Transverse colon (tissue), 4 donors: ENCODE data around the gene SRRT. TPM values are rescaled to one million over a fixed set of nuclear protein-coding genes. Genes with fewer than 3 reads are reported as not detected.
A peak's percentile ranks its signal among the peaks of the same experiment; 100 is the strongest.

Source experiments
- DNase-seq: peaks from one replicate; pipeline ENCODE4 v3.0.0-alpha.2; 2019
- H3K27ac ChIP-seq, 4 donors: fragments of 200-600 bp; sonication (generic); 2 replicates each; pipeline ENCODE4 v1.5.1; 2016 to 2018; ENCODE audit warnings: inconsistent platforms in 4 of 4
- H3K27me3 ChIP-seq: fragments of 200-600 bp; sonication (generic); 2 replicates; pipeline ENCODE4 v1.5.1; 2017; ENCODE audit warnings: inconsistent platforms
- H3K36me3 ChIP-seq, 4 donors: fragments of 200-600 bp; sonication (generic); 2 replicates each; pipeline ENCODE4 v1.5.1; 2017 to 2019; ENCODE audit warnings: inconsistent platforms in 4 of 4
- H3K4me1 ChIP-seq, 4 donors: fragments of 200-600 bp; sonication (generic); 2 replicates each; pipeline ENCODE4 v1.5.1; 2017 to 2020; ENCODE audit warnings: inconsistent platforms in 4 of 4
- H3K4me3 ChIP-seq, 4 donors: fragments of 200-600 bp; sonication (generic); 1 replicate in 1 of 4; 2 replicates in 3 of 4; pipeline versions ENCODE4 v1.5.1 to v1.6.1; 2017 to 2019; ENCODE audit warnings: inconsistent platforms in 4 of 4
- H3K9me3 ChIP-seq, 2 donors: fragments of 200-600 bp; sonication (generic); 2 replicates each; pipeline ENCODE4 v1.5.1; 2017 to 2019; ENCODE audit warnings: inconsistent platforms in 2 of 2
- EP300 ChIP-seq: sonication (generic); formaldehyde crosslinking; IDR thresholded peaks from one replicate; pipeline ENCODE4 v1.6.1; 2017; ENCODE audit warnings: antibody characterized with exemption, low read depth
- POLR2A ChIP-seq: fragments of 450-650 bp; IDR thresholded peaks from one replicate; pipeline ENCODE4 v1.6.1; 2016; ENCODE audit warnings: antibody characterized with exemption, mild to moderate bottlenecking, moderate library complexity
- POLR2AphosphoS5 ChIP-seq, 3 donors: sonication (generic); formaldehyde crosslinking; IDR thresholded peaks; one replicate each; pipeline ENCODE4 v1.6.1; 2016; ENCODE audit warnings: antibody characterized with exemption in 3 of 3
- WGBS, 2 donors: methylation state at CpG; one replicate each; pipeline ENCODE4 v1.1.5; 2018; ENCODE audit warnings: low coverage in 1 of 2; 5-methylcytosine and 5-hydroxymethylcytosine counted together
- in situ Hi-C, 4 donors: fragments of 200-750 bp; cut with MboI; loops; one replicate each; pipeline versions ENCODE4 v1.15.0 to v1.15.1; 2017; ENCODE audit warnings: low sequenced_read_pairs in 3 of 4, low pct_ligation_motif_present in 1 of 4, low pct_unique_long_range_greater_than_20kb in 1 of 4
- intact Hi-C: fragments of 100-400 bp; cut with DNase I; formaldehyde crosslinking; loops from one replicate; pipeline ENCODE4 v1.15.1; 2023; ENCODE audit warnings: low total_unique reads
- total RNA-seq, 4 donors: library from RNA; depleted of rRNA; stranded (reverse); fragments of >200 nt; gene quantifications; one replicate each; pipeline ENCODE4 v1.1.0, GENCODE V29; 2016
- TF ChIP-seq, protein P1 (sequence below), 5 experiments: fragments of 200-600 bp in 3 of 5; fragments of 450-650 bp in 2 of 5; sonication (generic) in 3 of 5; IDR thresholded peaks; 1 replicate in 2 of 5; 2 replicates in 3 of 5; pipeline ENCODE4 v1.5.1; 2016 to 2017; ENCODE audit warnings: antibody characterized with exemption in 5 of 5, inconsistent platforms in 3 of 5, mild to moderate bottlenecking in 2 of 5, moderate library complexity in 1 of 5

The SRRT gene
- total RNA-seq, 4 donors from 2014 or later: 64.6 to 217 (median 103) TPM

DNA sequence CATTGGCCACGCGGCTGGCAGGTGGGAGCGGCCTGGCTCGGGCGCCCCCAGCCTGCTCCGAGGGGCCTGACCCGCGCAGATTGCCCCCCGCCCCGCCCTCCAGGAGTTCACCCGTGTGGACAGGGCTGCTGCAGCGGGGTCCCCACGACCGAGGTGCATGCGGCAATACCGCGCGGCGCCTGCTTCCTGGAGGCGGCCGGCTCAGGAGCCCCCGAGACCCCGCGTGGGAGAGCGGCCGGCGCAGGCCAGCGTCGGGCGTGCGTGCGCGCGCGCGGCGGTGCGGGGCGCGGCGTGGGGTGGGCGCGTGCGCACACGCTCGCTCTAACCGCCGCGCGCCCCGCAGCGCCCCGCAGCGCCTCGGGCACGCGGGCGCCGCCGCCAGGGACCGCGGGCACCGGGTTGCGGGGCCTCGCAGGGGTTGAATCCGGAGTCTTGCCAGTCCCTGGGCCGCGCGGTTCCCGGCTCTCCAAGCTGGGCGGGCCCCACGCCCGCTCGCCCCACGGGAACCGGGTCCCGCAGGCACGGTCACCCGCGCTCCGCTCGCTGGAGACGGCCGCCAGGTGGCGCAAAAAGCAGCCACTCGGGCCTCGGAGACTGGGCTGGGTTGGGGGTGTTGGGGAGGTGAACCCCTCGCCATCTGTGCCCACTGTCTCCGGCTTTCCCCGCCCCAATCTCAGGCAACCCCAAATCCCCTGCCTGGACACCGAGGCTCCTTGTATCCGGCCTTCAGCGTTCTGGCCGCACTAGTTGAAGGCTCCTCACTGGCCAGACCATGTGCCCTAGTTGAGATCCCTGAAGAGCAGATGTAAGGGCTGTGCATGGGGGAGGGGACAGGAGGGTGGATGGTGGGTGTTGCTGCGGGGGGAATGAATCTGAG is 22.1 kb downstream of the SRRT start:
- in situ Hi-C loops (loop anchor here in 2 of 4 donors (5.0 to 10.0 kb wide), 2 partner anchors 160 to 248 kb away; no protein-coding TSS in a partner anchor), intact Hi-C loops (loop anchor here (1.0 kb wide), 1 partner anchor 162 kb away; no protein-coding TSS in a partner anchor)

DNA sequence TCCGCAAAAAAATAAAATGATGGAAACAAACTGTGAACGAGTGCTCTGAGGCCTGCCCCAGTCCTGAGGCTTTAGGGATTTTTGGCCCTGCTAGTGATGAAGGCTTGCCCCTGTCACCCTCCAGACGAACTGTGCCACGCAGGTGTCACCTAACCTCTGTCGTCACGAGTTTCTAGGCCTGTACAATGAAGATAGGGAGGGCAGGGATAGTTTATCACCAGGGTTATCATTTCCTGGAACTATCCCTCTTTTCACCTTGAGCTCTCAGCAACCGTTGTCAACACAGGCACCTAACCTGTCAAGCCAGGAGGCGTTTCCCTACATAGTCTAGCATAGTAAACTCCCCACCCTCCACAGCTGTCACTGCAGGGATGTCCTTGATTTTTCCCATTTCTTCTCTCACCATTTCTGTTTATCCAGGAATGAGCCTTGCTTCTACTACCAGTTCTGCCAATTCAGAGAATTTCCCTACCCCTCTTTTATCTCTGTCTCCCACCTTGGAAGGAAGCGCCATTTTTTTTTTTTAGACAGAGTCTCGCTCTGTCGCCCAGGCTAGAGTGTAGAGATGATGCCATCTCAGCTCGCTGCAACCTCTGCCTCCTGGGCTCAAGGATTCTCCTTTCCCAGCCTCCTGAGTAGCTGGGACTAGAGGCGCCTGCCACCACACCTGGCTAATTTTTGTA is 23.0 kb downstream of the SRRT start:
- Histone ChIP-seq H3K36me3 (no peaks in the 10 kb centered on the region), H3K4me1 (peaks cover 20 to 51% (median 33%) of the 10 kb centered on the region in 4 donors), H3K9me3 (no peaks in the 10 kb centered on the region), H3K4me3 (peak overlapping the region in 1 of 4 donors; percentile 63), H3K27me3 (peaks cover 54% of the 10 kb centered on the region), H3K27ac (peak overlapping the region; percentile 53 to 78 (median 68))
- peak; percentile 70 for DNase-seq
- 58 to 60% methylated on average over 4 to 13 of the region's 13 CpGs for WGBS, 2 donors
- in situ Hi-C loops (loop anchor here in 2 of 4 donors (5.0 to 10.0 kb wide), 2 partner anchors 159 to 247 kb away; no protein-coding TSS in a partner anchor), intact Hi-C loops (loop anchor here (1.0 kb wide), 1 partner anchor 161 kb away; no protein-coding TSS in a partner anchor)
- TF ChIP-seq POLR2A (no peak), EP300 (peak; percentile 78), POLR2AphosphoS5 (IDR thresholded peaks at IDR 0.05) (peak; percentile 28 to 62 (median 50))

More for the DNA sequence above, 22.1 kb downstream of the SRRT start:
- peak overlapping the region in 2 of 4 donors; percentile 30 to 63 for H3K4me3 ChIP-seq
- H3K9me3 ChIP-seq: no peaks in the 10 kb centered on the region
- peak; percentile 76 for DNase-seq
- H3K36me3 ChIP-seq: no peaks in the 10 kb centered on the region
- H3K27me3 ChIP-seq: peaks cover 54% of the 10 kb centered on the region
- peak overlapping the region; percentile 53 to 78 (median 68) for H3K27ac ChIP-seq
- H3K4me1 ChIP-seq: peaks cover 20 to 42% (median 30%) of the 10 kb centered on the region in 4 donors
- WGBS, 2 donors: 5% methylated on average over 16 of the region's 95 CpGs; no CpG with 5 or more reads in 1 of the 2 donors
- no peak for TF ChIP-seq POLR2AphosphoS5 (IDR thresholded peaks at IDR 0.05)
- TF ChIP-seq, protein P1, sequence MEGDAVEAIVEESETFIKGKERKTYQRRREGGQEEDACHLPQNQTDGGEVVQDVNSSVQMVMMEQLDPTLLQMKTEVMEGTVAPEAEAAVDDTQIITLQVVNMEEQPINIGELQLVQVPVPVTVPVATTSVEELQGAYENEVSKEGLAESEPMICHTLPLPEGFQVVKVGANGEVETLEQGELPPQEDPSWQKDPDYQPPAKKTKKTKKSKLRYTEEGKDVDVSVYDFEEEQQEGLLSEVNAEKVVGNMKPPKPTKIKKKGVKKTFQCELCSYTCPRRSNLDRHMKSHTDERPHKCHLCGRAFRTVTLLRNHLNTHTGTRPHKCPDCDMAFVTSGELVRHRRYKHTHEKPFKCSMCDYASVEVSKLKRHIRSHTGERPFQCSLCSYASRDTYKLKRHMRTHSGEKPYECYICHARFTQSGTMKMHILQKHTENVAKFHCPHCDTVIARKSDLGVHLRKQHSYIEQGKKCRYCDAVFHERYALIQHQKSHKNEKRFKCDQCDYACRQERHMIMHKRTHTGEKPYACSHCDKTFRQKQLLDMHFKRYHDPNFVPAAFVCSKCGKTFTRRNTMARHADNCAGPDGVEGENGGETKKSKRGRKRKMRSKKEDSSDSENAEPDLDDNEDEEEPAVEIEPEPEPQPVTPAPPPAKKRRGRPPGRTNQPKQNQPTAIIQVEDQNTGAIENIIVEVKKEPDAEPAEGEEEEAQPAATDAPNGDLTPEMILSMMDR (IDR thresholded peaks at IDR 0.05): peak; percentile 76 to 93 (median 85)

DNA sequence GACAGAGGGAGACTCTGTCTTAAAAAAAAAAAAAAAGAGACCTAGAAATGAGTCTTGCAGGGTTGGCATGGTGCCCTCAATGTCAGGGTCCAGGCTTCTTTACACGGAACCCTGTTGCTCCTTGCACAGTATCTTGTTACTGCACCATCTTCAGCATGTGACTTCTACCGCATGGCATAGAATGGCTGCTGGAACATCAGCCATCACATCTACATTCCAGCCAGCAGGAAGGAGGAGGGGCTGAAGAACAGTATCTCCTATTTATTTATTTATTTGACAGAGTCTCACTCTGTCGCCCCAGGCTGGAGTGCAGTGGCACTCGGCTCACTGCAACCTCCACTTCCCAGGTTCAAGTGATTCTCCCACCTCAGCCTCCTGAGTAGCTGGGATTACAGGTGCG is 24.5 kb downstream of the SRRT start:
- intact Hi-C loops: no loop called here
- Histone ChIP-seq H3K27me3 (peaks cover 48% of the 10 kb centered on the region), H3K4me1 (peaks cover 20 to 44% (median 32%) of the 10 kb centered on the region in 4 donors), H3K9me3 (no peaks in the 10 kb centered on the region), H3K4me3 (no peak overlapping the region), H3K36me3 (no peaks in the 10 kb centered on the region), H3K27ac (no peak overlapping the region)
- TF ChIP-seq POLR2A (no peak), EP300 (no peak), POLR2AphosphoS5 (IDR thresholded peaks at IDR 0.05) (no peak)
- TF ChIP-seq, protein P1 (IDR thresholded peaks at IDR 0.05): no peak
- no peak for DNase-seq
- in situ Hi-C loops: loop anchor here in 2 of 4 donors (5.0 to 10.0 kb wide), 2 partner anchors 158 to 245 kb away; no protein-coding TSS in a partner anchor
- 84 to 100% methylated on average over 2 to 5 of the region's 5 CpGs for WGBS, 2 donors

DNA sequence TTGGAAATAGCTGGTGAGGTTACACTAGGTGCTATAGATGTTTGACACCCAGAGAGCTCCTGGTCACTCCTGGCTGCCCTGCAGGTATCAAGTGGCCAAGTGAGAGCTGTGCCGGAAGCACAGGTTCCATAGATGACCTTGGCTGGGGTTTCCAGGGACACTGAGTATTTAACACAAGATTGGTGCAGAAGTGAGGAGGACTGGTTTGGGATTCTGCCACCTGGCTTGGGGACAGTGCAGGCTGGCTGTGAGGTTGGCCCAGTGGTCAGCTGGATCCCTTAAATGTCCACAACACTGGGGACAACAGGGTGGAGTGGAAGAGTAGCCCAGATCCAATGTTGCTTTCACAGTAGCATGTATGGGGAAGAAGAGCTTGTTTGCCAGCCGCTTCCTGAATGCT is 26.1 kb downstream of the SRRT start:
- Histone ChIP-seq H3K4me3 (no peak overlapping the region), H3K9me3 (no peaks in the 10 kb centered on the region), H3K27ac (peak overlapping the region in 3 of 4 donors; percentile 68 to 76 (median 75)), H3K4me1 (peaks cover 7 to 29% (median 17%) of the 10 kb centered on the region in 4 donors), H3K27me3 (peaks cover 32% of the 10 kb centered on the region), H3K36me3 (no peaks in the 10 kb centered on the region)
- in situ Hi-C loops: loop anchor here in 2 of 4 donors (5.0 to 10.0 kb wide), 2 partner anchors 151 to 154 kb away; no protein-coding TSS in a partner anchor
- TF ChIP-seq EP300: no peak
- TF ChIP-seq POLR2A: no peak
- TF ChIP-seq, protein P1 (IDR thresholded peaks at IDR 0.05): no peak
- TF ChIP-seq POLR2AphosphoS5 (IDR thresholded peaks at IDR 0.05): no peak
- DNase-seq: no peak
- WGBS, 2 donors: 90 to 92% methylated on average over 1 to 2 of the region's 2 CpGs
- intact Hi-C loops: no loop called here
